ENCODE data around the gene CLEC4A.
"Not testable (repeated sequence)": the region's sequence is repeated elsewhere in the genome, so short reads cannot be mapped to it uniquely, and the experiment has no call there.

The CLEC4A gene

DNA sequence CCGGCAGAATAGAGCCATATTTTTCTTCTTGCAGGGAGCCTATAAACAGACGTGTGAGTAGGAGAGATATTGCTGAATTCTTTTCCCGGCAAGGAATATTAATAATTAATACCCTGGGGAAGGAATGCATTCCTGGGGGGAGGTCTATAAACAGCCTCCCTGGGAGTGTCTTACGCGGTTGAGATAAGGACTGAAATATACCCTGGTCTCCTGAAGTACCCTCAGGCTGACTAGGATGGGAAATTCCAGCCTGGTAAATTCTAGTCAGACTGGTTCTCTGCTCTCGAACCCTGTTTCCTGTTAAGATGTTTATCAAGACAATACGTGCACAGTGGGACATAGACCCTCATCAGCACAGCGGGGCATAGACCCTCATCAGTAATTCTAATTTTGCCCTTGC lies 18.2 kb downstream of the CLEC4A start:
- not testable (repeated sequence) for H3K27ac ChIP-seq (ENCODE audit: low read depth, low read length); H3K4me1 ChIP-seq (ENCODE audit: insufficient read depth, low read length); H3K9me3 ChIP-seq (ENCODE audit: low read length); H3K36me3 ChIP-seq (ENCODE audit: insufficient read depth, low read length); H3K27me3 ChIP-seq (ENCODE audit: control insufficient read depth in 1 of 2, insufficient read depth in 2 of 2, low read length in 2 of 2); H3K9ac ChIP-seq (ENCODE audit: low read length); H3K4me3 ChIP-seq (ENCODE audit: low read depth in 1 of 2, low read length in 2 of 2)

- peaks cover 4% of the 10 kb centered on the region for H3K4me1 ChIP-seq (ENCODE audit: insufficient read depth, low read length)
- no peaks in the 10 kb centered on the region for H3K27me3 ChIP-seq (ENCODE audit: control insufficient read depth in 1 of 2, insufficient read depth in 2 of 2, low read length in 2 of 2)
- H3K36me3 ChIP-seq (ENCODE audit: insufficient read depth, low read length) = peaks cover under 1% of the 10 kb centered on the region
- no peak overlapping the region for H3K4me3 ChIP-seq (ENCODE audit: low read depth in 1 of 2, low read length in 2 of 2)
- no peak overlapping the region for H3K9ac ChIP-seq (ENCODE audit: low read length)
- H3K9me3 ChIP-seq (ENCODE audit: low read length) = no peaks in the 10 kb centered on the region
- H3K27ac ChIP-seq (ENCODE audit: low read depth, low read length) = no peak overlapping the region
These were observed 19.8 kb downstream of the CLEC4A start for GRCh38 chr12:8143261-8143660.

DNA sequence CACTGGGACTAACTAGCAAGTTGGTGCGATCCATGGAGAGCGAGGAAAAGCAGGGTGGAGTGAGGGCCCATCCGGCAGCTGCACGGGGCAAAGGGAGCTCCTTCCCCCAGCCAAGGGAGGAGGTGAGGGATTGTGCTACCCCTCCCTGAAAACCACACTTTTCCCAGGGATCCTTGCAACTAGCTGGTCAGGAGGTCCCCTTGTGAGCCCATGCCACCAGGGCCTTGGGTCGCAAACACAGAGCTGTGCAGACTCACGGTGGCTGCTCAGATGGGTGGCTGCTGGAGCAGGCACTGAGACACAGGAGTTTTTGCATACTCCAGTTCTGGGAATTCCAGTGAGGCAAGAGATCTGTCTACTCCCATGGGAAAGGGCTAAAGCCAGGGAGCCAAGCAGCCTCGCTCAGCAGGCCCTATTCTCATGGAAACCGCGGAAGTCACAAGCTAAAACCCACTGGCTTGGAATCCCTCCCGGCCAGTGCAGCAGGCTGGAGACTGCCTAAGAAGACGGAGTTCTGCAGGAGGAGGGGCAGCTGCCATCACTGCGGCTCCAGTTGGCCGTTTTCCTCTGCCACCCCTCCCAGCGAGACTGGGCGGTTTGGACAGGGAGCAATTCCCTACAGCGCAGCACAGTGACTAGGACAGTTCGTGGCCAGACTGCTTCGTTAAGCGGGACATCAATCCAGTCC lies 22.5 kb downstream of the CLEC4A start:
- no peak overlapping the region for H3K4me3 ChIP-seq (ENCODE audit: low read depth in 1 of 2, low read length in 2 of 2)
- no peaks in the 10 kb centered on the region for H3K36me3 ChIP-seq (ENCODE audit: insufficient read depth, low read length)
- no peak overlapping the region for H3K9ac ChIP-seq (ENCODE audit: low read length)
- H3K27ac ChIP-seq (ENCODE audit: low read depth, low read length) = no peak overlapping the region
- H3K27me3 ChIP-seq (ENCODE audit: control insufficient read depth in 1 of 2, insufficient read depth in 2 of 2, low read length in 2 of 2) = no peaks in the 10 kb centered on the region
- no peaks in the 10 kb centered on the region for H3K9me3 ChIP-seq (ENCODE audit: low read length)
- peaks cover 4% of the 10 kb centered on the region for H3K4me1 ChIP-seq (ENCODE audit: insufficient read depth, low read length)

DNA sequence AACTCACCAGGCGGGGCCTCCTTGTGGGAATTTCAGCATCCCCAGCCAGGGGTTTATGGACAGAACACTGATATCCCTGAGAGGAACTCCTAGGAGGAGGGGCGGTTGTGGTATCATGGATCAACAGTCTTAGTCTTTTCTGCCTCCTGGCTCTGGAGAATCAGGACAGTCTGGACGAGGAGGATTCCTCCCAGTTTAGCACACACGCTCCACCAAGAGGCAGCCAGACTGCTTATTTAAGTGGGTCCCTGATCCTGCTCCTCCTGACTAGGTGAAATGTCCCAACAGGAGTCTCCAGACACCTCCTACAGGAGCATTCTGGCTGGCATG lies 23.0 kb downstream of the CLEC4A start:
- H3K36me3 ChIP-seq (ENCODE audit: insufficient read depth, low read length) = no peaks in the 10 kb centered on the region
- no peak overlapping the region for H3K27ac ChIP-seq (ENCODE audit: low read depth, low read length)
- no peaks in the 10 kb centered on the region for H3K9me3 ChIP-seq (ENCODE audit: low read length)
- H3K9ac ChIP-seq (ENCODE audit: low read length) = no peak overlapping the region
- no peaks in the 10 kb centered on the region for H3K27me3 ChIP-seq (ENCODE audit: control insufficient read depth in 1 of 2, insufficient read depth in 2 of 2, low read length in 2 of 2)
- peaks cover 4% of the 10 kb centered on the region for H3K4me1 ChIP-seq (ENCODE audit: insufficient read depth, low read length)
- no peak overlapping the region for H3K4me3 ChIP-seq (ENCODE audit: low read depth in 1 of 2, low read length in 2 of 2)

DNA sequence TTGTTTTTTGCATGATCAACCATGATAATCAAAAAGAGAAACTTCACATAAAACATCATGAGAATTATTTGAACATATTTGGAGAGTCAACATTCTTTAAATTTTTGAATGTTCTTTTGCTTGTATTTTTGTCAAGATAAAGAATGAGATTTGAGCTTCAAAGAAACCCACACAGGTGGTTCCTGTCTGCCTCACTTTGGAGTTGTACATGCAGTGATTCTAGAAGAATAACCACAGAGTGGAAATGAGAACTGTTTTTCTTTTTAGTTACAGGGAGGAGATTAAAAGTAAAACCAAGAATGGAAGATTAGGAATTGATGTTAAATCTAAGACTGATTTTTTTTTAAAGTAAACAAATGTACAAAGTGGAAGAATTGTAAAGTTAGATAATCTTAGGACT lies 31.1 kb downstream of the CLEC4A start:
- no peak overlapping the region for H3K27ac ChIP-seq (ENCODE audit: low read depth, low read length)
- no peaks in the 10 kb centered on the region for H3K4me1 ChIP-seq (ENCODE audit: insufficient read depth, low read length)
- no peaks in the 10 kb centered on the region for H3K27me3 ChIP-seq (ENCODE audit: control insufficient read depth in 1 of 2, insufficient read depth in 2 of 2, low read length in 2 of 2)
- H3K36me3 ChIP-seq (ENCODE audit: insufficient read depth, low read length) = no peaks in the 10 kb centered on the region
- H3K4me3 ChIP-seq (ENCODE audit: low read depth in 1 of 2, low read length in 2 of 2) = no peak overlapping the region
- no peak overlapping the region for H3K9ac ChIP-seq (ENCODE audit: low read length)
- H3K9me3 ChIP-seq (ENCODE audit: low read length) = no peaks in the 10 kb centered on the region

- no peaks in the 10 kb centered on the region for H3K36me3 ChIP-seq (ENCODE audit: insufficient read depth, low read length)
- H3K27ac ChIP-seq (ENCODE audit: low read depth, low read length) = no peak overlapping the region
- H3K4me3 ChIP-seq (ENCODE audit: low read depth in 1 of 2, low read length in 2 of 2) = no peak overlapping the region
- H3K9me3 ChIP-seq (ENCODE audit: low read length) = no peaks in the 10 kb centered on the region
- H3K4me1 ChIP-seq (ENCODE audit: insufficient read depth, low read length) = no peaks in the 10 kb centered on the region
- no peak overlapping the region for H3K9ac ChIP-seq (ENCODE audit: low read length)
- no peaks in the 10 kb centered on the region for H3K27me3 ChIP-seq (ENCODE audit: control insufficient read depth in 1 of 2, insufficient read depth in 2 of 2, low read length in 2 of 2)
These were observed 33.0 kb downstream of the CLEC4A start for GRCh38 chr12:8156416-8156815.

- H3K9ac ChIP-seq (ENCODE audit: low read length) = no peak within 1 kb of the TSS
- H3K27ac ChIP-seq (ENCODE audit: low read depth, low read length) = no peak within 1 kb of the TSS
- H3K4me3 ChIP-seq (ENCODE audit: low read depth in 1 of 2, low read length in 2 of 2) = no peak within 1 kb of the TSS
- H3K9me3 ChIP-seq (ENCODE audit: low read length) = no peaks in the 10 kb centered on the region
- H3K27me3 ChIP-seq (ENCODE audit: control insufficient read depth in 1 of 2, insufficient read depth in 2 of 2, low read length in 2 of 2) = no peaks in the 10 kb centered on the region
- H3K4me1 ChIP-seq (ENCODE audit: insufficient read depth, low read length) = no peaks in the 10 kb centered on the region
- no peaks in the 10 kb centered on the region for H3K36me3 ChIP-seq (ENCODE audit: insufficient read depth, low read length)
These were observed 33.4 kb downstream of the CLEC4A start, which contains the start of gene ZNF705A for GRCh38 chr12:8156845-8157244. Gene ZNF705A, plus strand, starts transcription at chr12:8157015. Its CDS starts 15,611 bp downstream, at chr12:8172626.

DNA sequence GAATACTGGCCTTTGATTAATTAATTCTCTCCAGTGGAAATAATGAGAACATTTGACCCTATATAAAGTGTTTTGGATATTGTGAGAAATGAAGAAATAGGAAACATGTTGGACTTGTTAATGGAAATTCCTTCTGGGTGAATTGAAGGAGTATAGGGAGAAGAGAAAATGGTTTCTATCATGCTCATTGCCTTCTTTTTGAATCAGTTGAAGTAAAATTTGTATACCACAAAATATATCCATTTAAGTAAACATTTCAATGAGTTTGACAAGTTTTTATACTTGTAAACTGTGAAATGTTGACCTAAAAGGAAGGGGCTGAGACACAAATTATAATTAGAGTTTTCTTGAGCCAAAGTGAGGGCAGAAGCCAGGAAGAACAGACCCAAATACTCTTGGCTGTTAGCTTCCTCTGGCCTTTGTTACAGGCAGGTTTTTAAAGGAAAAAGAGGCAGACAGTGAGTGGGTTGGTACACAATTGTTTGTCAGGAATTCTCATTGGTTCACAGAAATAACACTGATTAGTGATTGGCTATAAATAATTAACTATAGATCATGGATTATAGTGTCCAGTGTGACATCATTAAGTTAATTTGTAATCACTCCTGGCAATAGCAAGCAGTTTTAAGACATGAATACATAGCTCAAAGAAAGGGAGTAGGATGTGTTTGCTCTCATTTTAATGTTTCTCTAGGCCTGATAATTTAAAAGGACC lies 34.2 kb downstream of the CLEC4A start:
- H3K27me3 ChIP-seq (ENCODE audit: control insufficient read depth in 1 of 2, insufficient read depth in 2 of 2, low read length in 2 of 2) = no peaks in the 10 kb centered on the region
- H3K4me3 ChIP-seq (ENCODE audit: low read depth in 1 of 2, low read length in 2 of 2) = no peak overlapping the region
- H3K9ac ChIP-seq (ENCODE audit: low read length) = no peak overlapping the region
- no peaks in the 10 kb centered on the region for H3K9me3 ChIP-seq (ENCODE audit: low read length)
- no peaks in the 10 kb centered on the region for H3K4me1 ChIP-seq (ENCODE audit: insufficient read depth, low read length)
- H3K27ac ChIP-seq (ENCODE audit: low read depth, low read length) = no peak overlapping the region
- no peaks in the 10 kb centered on the region for H3K36me3 ChIP-seq (ENCODE audit: insufficient read depth, low read length)

DNA sequence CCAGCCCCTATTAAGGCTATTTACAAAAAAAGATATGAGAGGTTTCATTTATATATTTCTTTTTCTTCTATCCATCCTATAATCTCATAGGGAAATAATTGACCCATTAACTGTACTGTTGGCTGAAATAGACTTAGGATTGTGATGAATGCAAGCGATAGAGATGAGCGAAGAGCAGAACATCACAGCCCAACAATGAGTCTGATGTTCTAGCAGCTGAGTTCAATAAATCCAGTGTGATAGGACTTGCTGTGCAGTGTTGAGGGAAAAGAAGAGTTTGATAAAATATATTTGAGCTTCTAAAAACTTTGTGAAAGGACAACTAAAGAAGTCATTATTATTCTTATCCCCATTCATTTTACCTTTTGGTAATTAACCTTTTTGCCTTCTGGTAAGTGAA lies 49.5 kb downstream of the CLEC4A start:
- not testable (repeated sequence) for H3K36me3 ChIP-seq (ENCODE audit: insufficient read depth, low read length); H3K27ac ChIP-seq (ENCODE audit: low read depth, low read length); H3K4me1 ChIP-seq (ENCODE audit: insufficient read depth, low read length); H3K9ac ChIP-seq (ENCODE audit: low read length); H3K4me3 ChIP-seq (ENCODE audit: low read depth in 1 of 2, low read length in 2 of 2); H3K27me3 ChIP-seq (ENCODE audit: control insufficient read depth in 1 of 2, insufficient read depth in 2 of 2, low read length in 2 of 2); H3K9me3 ChIP-seq (ENCODE audit: low read length)

DNA sequence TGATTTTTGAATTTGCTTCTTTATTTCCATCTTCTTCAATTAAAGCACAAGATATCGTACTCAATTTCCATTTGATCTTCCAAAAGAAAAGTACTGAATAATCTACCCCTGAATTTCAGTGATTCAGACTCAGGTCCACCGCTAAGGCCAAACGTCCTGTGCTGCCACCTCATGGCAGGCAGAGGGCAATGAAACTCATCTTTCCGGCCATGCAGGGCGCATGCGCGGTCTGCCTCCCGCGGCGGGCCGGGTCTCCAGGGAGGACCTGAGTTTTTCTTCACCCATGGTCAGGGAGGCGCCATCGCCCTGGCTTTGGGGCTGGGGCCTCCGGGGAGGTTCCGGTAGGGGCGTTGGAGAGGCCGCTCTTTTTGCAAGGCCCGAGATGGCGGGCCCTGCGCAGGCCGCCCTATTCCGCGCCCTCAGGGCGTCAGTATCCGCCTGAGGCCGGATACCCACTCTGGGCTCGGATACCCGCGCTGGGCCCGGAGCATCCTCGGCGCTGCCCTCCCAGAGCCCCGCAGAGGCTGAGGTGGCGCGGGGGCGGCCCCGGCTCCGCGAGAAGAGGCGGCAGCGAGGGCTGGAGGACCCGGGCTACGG lies 56.7 kb downstream of the CLEC4A start:
- H3K36me3 ChIP-seq (ENCODE audit: insufficient read depth, low read length); H3K9ac ChIP-seq (ENCODE audit: low read length); H3K27me3 ChIP-seq (ENCODE audit: control insufficient read depth in 1 of 2, insufficient read depth in 2 of 2, low read length in 2 of 2); H3K4me1 ChIP-seq (ENCODE audit: insufficient read depth, low read length); H3K9me3 ChIP-seq (ENCODE audit: low read length): not testable (repeated sequence)
- peak overlapping the region; percentile 45 to 57 for H3K4me3 ChIP-seq (ENCODE audit: low read depth in 1 of 2, low read length in 2 of 2)
- peak overlapping the region; percentile 44 for H3K27ac ChIP-seq (ENCODE audit: low read depth, low read length)

DNA sequence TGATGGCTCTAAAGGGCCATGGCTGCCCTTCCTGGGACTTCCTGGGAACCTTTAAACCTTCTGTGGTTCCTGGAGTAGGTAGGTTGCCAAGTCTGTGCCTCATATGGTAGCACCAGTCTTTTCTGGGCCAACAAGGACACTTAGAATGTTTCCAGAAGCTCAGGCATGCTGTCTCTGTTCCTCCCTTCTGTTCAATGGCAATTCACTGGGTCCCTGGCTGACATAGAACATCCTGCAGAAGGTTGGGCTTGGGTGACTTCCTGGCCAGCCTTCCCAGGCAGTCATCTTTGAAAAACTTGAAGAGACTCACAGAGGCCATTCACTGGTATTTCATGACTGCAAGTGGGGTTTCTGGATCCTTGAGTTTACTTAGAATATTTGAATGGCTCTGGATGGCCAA lies 57.9 kb downstream of the CLEC4A start:
- not testable (repeated sequence) for H3K27ac ChIP-seq (ENCODE audit: low read depth, low read length); H3K9me3 ChIP-seq (ENCODE audit: low read length); H3K9ac ChIP-seq (ENCODE audit: low read length); H3K27me3 ChIP-seq (ENCODE audit: control insufficient read depth in 1 of 2, insufficient read depth in 2 of 2, low read length in 2 of 2); H3K36me3 ChIP-seq (ENCODE audit: insufficient read depth, low read length); H3K4me1 ChIP-seq (ENCODE audit: insufficient read depth, low read length)
- H3K4me3 ChIP-seq (ENCODE audit: low read depth in 1 of 2, low read length in 2 of 2) = peak overlapping the region in 1 of 2 donors; percentile 45

DNA sequence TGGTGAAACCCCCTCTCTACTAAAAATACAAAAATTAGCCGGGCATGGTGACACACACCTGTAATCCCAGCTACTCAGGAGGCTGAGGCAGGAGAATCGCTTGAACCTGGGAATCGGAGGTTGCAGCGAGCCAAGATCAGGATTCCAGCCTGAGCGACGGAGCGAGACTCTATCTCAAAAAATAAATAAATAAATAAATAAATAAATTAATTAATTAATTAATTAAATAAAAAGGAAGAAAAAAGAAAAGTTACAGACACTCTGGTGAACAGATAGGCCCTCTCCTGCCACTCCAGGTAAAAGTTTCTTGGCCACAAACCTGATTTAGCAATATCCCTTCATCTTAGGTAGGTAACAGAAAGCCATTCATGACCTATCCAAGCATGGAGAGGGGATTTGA lies 59.5 kb downstream of the CLEC4A start:
- H3K27me3 ChIP-seq (ENCODE audit: control insufficient read depth in 1 of 2, insufficient read depth in 2 of 2, low read length in 2 of 2); H3K4me1 ChIP-seq (ENCODE audit: insufficient read depth, low read length); H3K36me3 ChIP-seq (ENCODE audit: insufficient read depth, low read length); H3K9me3 ChIP-seq (ENCODE audit: low read length); H3K9ac ChIP-seq (ENCODE audit: low read length); H3K4me3 ChIP-seq (ENCODE audit: low read depth in 1 of 2, low read length in 2 of 2); H3K27ac ChIP-seq (ENCODE audit: low read depth, low read length): not testable (repeated sequence)
